ENCODE data around the gene AUNIP. TPM values are rescaled to one million over a fixed set of nuclear protein-coding genes. Genes with fewer than 3 reads are reported as not detected.

Gene AUNIP
- total and polyA plus RNA-seq, 2 of the 8 experiments (the other 6 are each of a cell fraction or from before 2014, with no cell fraction given): 18.6 to 23.2 TPM

DNA sequence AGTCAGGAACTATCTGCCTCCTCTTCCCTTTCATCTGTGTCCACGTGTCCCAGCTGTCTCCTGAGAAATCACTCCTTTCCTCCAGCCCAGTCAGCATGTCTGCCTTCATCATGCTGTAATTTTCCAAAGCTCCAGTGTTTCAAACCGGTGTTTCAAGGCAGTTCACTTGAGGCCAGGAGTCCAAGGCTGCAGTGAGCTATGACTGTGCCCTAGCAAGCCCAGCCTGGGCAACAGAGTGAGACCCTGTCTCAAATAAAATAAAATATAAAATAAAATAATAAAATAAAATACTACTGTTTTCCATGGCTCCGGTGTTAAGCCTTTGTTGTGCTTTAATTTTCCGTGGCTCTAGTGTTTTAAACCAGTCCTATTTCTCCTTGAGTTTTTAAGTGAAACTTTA is 67.1 kb downstream of the AUNIP start:
- POLR2A ChIA-PET (ENCODE audit: partially characterized antibody): interaction anchor here (1.2 kb wide), 1 partner anchor 265 kb away, joined by 3 read pairs; no protein-coding TSS in a partner anchor
- TF ChIP-seq GTF2F1 (IDR thresholded peaks at IDR 0.05; ENCODE audit: borderline replicate concordance, low read depth, low read length) (no peak), HDAC2 (IDR thresholded peaks at IDR 0.05; ENCODE audit: borderline replicate concordance in 1 of 2, low read depth in 2 of 2, low read length in 2 of 2) (no peak), TEAD4 (IDR thresholded peaks at IDR 0.05; ENCODE audit: low read depth, low read length) (no peak), SIX5 (IDR thresholded peaks at IDR 0.05; ENCODE audit: low read depth, low read length) (no peak), SP4 (IDR thresholded peaks at IDR 0.05; ENCODE audit: low read length) (no peak), CHD1 (IDR thresholded peaks at IDR 0.05; ENCODE audit: low read depth, low read length) (no peak), EZH2 (IDR thresholded peaks at IDR 0.05; ENCODE audit: low read depth, low read length, severe bottlenecking) (no peak), BCL11A (IDR thresholded peaks at IDR 0.05; ENCODE audit: low read depth in 2 of 2, low read length in 2 of 2) (no peak), ASH2L (IDR thresholded peaks at IDR 0.05; ENCODE audit: low read length) (no peak)
- TF ChIP-seq, protein P1, sequence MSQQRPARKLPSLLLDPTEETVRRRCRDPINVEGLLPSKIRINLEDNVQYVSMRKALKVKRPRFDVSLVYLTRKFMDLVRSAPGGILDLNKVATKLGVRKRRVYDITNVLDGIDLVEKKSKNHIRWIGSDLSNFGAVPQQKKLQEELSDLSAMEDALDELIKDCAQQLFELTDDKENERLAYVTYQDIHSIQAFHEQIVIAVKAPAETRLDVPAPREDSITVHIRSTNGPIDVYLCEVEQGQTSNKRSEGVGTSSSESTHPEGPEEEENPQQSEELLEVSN (IDR thresholded peaks at IDR 0.05): no peak
- TF ChIP-seq, protein P2, sequence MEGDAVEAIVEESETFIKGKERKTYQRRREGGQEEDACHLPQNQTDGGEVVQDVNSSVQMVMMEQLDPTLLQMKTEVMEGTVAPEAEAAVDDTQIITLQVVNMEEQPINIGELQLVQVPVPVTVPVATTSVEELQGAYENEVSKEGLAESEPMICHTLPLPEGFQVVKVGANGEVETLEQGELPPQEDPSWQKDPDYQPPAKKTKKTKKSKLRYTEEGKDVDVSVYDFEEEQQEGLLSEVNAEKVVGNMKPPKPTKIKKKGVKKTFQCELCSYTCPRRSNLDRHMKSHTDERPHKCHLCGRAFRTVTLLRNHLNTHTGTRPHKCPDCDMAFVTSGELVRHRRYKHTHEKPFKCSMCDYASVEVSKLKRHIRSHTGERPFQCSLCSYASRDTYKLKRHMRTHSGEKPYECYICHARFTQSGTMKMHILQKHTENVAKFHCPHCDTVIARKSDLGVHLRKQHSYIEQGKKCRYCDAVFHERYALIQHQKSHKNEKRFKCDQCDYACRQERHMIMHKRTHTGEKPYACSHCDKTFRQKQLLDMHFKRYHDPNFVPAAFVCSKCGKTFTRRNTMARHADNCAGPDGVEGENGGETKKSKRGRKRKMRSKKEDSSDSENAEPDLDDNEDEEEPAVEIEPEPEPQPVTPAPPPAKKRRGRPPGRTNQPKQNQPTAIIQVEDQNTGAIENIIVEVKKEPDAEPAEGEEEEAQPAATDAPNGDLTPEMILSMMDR (IDR thresholded peaks at IDR 0.05; ENCODE audit: control extremely low read depth in 1 of 3, insufficient read depth in 1 of 3, low read depth in 1 of 3, low read length in 3 of 3): no peak

More for the DNA sequence above, 67.1 kb downstream of the AUNIP start:
- no peaks in the 10 kb centered on the region for H3K79me1 ChIP-seq (ENCODE audit: low read depth, low read length)
- no peak overlapping the region for H4K5ac ChIP-seq (ENCODE audit: insufficient read length, low read depth, low read length)
- H3K56ac ChIP-seq (replicated peaks; ENCODE audit: insufficient read length, low read depth, low read length): no peak overlapping the region
- H3K9ac ChIP-seq (replicated peaks in 1 of 4; ENCODE audit: extremely low read depth in 1 of 4, low read depth in 3 of 4, low read length in 3 of 4): no peak overlapping the region
- no peak overlapping the region for H2BK120ac ChIP-seq (replicated peaks; ENCODE audit: low read depth, low read length)
- H4K20me1 ChIP-seq (replicated peaks in 1 of 2; ENCODE audit: control insufficient read depth in 1 of 2, insufficient read depth in 2 of 2, low read length in 2 of 2): no peaks in the 10 kb centered on the region
- H3K4me3 ChIP-seq (ENCODE audit: extremely low read depth in 1 of 4, insufficient read depth in 2 of 4, low read depth in 3 of 4, low read length in 4 of 4): no peak overlapping the region
- H2AFZ ChIP-seq (ENCODE audit: low read length): no peak overlapping the region
- no peak overlapping the region for H3K4me2 ChIP-seq (ENCODE audit: insufficient read depth in 1 of 2, low read depth in 2 of 2, low read length in 2 of 2)
- no peak overlapping the region for H3K18ac ChIP-seq (ENCODE audit: extremely low read depth, low read length)
- no peak overlapping the region for H3K14ac ChIP-seq (ENCODE audit: insufficient read length)
- H3K79me2 ChIP-seq (ENCODE audit: control insufficient read depth in 1 of 2, insufficient read depth in 2 of 2, low read length in 2 of 2): no peaks in the 10 kb centered on the region
- no peak overlapping the region for H3K4ac ChIP-seq (replicated peaks; ENCODE audit: insufficient read length, low read depth, low read length)
- CTCF ChIA-PET (ENCODE audit: partially characterized antibody): interaction anchor here (0.9 to 4.5 kb wide), 6 partner anchors 9 to 183 kb away, joined by 3 to 26 read pairs (median 6); no protein-coding TSS in a partner anchor
- no peaks in the 10 kb centered on the region for H3K23me2 ChIP-seq (ENCODE audit: low read depth, low read length)
- no peak overlapping the region for H2BK15ac ChIP-seq (ENCODE audit: low read length)
- no peak overlapping the region for H4K8ac ChIP-seq (ENCODE audit: extremely low read depth, insufficient read depth, low read length)
- no peaks in the 10 kb centered on the region for H3K9me3 ChIP-seq (ENCODE audit: insufficient read depth in 2 of 2, low read depth in 1 of 2, low read length in 1 of 2)
- no peaks in the 10 kb centered on the region for H3K36me3 ChIP-seq (ENCODE audit: control insufficient read depth in 2 of 4, insufficient read depth in 4 of 4, low read length in 3 of 4)
- H2BK5ac ChIP-seq (ENCODE audit: low read depth, low read length): no peak overlapping the region
- H2BK12ac ChIP-seq (ENCODE audit: low read depth, low read length): no peak overlapping the region
- H2BK20ac ChIP-seq (ENCODE audit: low read length): no peak overlapping the region
- no peak overlapping the region for H3K27ac ChIP-seq (ENCODE audit: low read depth, low read length)
- no peak overlapping the region for H3K23ac ChIP-seq (ENCODE audit: insufficient read length)
- no peaks in the 10 kb centered on the region for H3K27me3 ChIP-seq (replicated peaks in 1 of 4; ENCODE audit: control insufficient read depth in 3 of 4, extremely low read depth in 1 of 4, insufficient read depth in 3 of 4, low read length in 3 of 4)
- no peak for FAIRE-seq
- peaks cover 2 to 5% (median 4%) of the 10 kb centered on the region in 4 experiments; a peak in 6 of 7 replicates for H3K4me1 ChIP-seq (replicated peaks in 1 of 4; ENCODE audit: control insufficient read depth in 3 of 4, insufficient read depth in 4 of 4, low read length in 3 of 4)
- DNase-seq (ENCODE audit: low read depth in 1 of 2, low spot score in 2 of 2): no peak
- 68% methylated on average over 4 of the region's 4 CpGs; no CpG with 5 or more reads in 1 of the 2 experiments for WGBS, 2 experiments (ENCODE audit: extremely low coverage in 1 of 2, insufficient coverage in 1 of 2, insufficient read length in 1 of 2, insufficient replicate concordance in 2 of 2, low coverage in 1 of 2, low lambda C conversion rate in 2 of 2, missing lambda C conversion rate in 1 of 2)
- H4K91ac ChIP-seq (replicated peaks; ENCODE audit: insufficient read length, low read length): no peak overlapping the region
- H2AK5ac ChIP-seq (ENCODE audit: low read depth, low read length): no peak overlapping the region

Data from H1 (cell line).